Hippocampal formation (tissue), 2 donors: ENCODE data around the gene FBLN5.

Source experiments
- DNase-seq, 2 donors: peaks; one replicate each; lab custom pipeline; 2025; lab: John Stamatoyannopoulos, UW

FBLN5 gene

GRCh38 chr14:91946622-91947474, 646 bp downstream of the FBLN5 start:
- peak; percentile 3 to 5 for DNase-seq

- DNase-seq: no peak
Observed at GRCh38 chr14:91945751-91946621, 1.5 kb downstream of the FBLN5 start.

DNA sequence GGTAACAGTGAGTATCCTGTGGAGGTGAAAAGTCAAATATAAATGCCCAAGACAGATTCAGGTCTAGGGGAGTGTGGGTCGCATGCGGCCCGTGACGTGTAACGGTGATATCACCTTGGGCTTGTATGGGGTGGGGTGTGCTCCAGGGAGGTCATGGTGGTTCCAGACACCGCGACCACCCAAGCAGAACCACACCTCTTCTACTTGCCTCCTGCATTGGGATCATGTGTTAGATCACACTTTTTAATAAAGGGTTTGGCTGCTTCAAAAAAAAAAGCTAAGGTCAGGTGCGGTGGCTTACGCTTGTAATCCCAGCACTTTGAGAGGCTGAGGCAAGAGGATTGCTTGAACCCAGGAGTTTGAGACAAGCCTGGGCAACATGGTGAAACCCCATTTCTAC, 4.5 kb downstream of the FBLN5 start:
- DNase-seq: no peak

DNA sequence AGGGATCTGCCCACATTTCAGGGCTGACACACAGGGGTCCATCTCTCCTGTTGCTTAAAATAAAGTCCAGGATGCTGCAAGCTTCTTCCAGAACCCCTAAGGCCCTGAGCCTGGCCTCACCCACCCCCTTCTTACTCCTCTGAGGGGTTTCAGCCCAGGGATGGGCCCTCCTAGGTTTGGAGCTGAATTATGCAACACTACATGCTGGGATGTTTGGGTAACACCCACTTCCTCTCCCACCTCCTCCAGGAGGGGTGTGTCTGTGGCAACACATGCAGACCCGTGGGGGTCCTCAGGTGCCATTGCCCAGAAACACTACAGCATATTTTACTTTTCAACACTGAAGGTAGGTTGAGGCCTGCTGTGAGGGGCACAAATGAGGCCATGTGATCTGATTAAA, 5.4 kb downstream of the FBLN5 start:
- DNase-seq: no peak

GRCh38 chr14:91940209-91940608, 7.3 kb downstream of the FBLN5 start:
- no peak for DNase-seq

DNA sequence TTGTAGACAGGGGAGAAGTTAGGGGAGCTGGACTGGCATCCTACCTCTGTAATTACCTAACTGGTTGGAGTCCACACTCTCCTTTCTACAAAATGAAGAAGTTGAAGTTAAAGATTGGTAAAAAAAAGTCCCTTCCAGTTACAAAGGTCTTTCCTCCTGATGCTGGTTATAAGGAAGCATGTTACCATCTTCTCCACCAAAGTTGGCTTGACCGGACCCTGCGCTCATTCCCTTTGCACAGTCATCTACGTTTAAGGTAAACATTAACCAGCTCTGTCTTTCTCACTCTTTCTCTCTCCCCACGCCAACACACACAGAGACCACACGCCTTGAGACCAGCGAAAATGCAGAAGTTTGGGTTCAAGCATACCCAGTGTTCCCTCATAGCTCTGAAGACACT, 11.9 kb downstream of the FBLN5 start:
- DNase-seq: no peak

DNA sequence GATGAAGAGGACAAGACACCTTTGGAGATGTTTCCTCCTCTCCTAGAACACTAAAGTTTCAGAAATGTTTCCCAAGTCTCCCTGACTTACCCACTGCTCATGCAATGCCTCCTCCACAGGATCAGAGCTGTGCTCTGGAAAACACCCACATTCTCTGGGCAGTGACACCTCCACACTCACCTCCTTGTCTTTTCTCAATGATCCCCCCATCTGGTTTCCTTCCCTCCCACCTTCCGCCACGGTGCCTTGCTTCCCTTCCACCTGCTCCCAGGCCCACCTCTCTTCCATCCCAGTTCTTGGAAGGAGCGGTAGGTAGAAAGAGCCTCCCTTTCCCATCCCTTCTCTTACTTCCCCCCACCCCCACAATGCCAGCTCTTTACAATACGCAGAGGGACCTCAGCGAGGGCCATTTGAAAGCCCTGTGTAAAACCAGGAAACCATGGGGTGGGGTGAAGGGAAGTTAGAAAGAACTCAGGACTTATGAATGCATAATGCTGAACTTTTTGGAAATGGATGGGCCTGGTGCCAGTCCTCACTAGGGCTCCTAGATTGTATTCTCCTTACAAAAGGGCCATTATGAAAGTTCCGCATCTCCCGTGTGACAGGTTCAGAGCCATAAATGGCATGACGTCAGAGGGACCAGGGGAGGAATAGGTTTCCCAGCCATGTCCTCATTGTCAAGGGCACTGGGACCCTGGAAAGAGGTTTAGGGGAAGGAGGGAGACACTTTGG, 12.8 kb downstream of the FBLN5 start:
- DNase-seq: no peak

GRCh38 chr14:91931478-91932088, 15.9 kb downstream of the FBLN5 start:
- no peak for DNase-seq

DNA sequence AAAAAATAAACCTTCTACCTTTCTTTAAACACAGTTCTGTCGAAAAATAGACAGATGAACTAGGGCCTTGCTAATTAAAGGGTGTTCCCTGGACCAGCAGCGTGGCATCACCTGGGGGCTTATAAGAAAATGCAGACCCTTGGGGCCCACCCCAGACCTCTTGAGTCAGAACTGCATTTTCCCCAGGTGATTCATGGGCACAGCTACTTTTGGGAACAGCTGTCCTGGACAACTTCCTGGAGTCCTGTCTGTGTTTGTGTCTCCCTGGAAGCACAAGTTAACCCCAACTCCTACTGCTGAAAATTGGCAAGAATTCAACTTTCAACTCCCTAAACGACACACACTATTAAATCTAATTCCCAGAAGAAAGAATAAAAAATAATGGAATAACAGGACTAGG, 17.8 kb downstream of the FBLN5 start:
- DNase-seq: no peak

GRCh38 chr14:91927800-91928199, 19.7 kb downstream of the FBLN5 start:
- no peak for DNase-seq

DNA sequence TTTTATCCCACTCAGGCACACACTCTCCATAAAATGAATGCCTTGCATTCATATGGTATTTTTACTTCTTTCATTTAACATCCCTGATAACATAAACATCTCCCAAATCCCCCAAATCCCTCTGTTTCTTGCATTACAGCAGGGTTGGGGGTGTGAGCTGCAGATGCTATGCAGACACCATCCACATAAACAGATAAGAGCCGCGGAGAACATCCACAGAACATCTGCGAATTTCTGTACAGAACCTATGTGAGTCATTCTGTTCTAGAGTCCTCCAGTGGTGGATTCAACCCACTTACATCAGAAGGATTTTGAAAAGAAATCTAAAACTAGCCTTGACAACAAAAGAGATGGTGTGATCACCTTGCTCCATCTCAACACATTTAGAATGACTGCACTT, 20.3 kb downstream of the FBLN5 start:
- no peak for DNase-seq

DNA sequence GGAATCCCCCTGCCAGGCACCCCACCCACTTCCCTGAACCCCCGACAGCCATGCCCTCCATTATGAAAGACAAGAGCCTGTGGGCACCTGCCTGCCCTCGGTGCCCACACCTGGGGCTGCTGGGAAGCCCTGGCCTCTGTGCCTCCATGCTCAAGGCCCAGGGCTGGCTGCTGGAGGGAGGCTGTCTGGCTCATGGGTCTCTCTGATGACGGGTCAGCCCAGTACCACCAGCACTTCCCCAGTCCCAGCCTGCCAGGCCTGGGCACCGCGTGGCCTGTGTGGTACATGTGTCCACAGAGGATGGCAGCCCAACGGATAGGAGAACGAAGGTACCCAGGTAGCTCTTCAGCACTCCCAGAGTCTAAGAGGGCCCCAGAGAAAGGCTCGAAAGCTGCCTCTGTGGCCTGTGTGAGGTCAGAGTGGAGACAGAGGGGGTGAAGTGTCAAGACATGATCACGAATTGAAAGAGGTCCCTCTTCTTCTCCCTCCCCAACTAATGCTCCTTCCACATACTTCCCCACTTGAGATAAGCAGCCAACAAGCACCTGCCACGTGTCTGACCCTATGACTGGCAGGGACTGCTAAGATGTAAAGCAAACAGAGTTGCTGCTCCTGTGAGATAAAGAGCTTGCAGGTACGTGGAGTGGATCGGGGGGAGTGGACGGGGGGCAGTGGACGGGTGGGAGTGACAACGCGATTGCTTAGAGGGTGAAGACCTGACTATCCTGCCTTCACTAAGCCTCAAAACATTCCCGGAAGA, 21.2 kb downstream of the FBLN5 start:
- no peak for DNase-seq

- DNase-seq: no peak
Observed at GRCh38 chr14:91925727-91926121, 21.8 kb downstream of the FBLN5 start.

GRCh38 chr14:91925001-91925726, 22.3 kb downstream of the FBLN5 start:
- DNase-seq: no peak

DNA sequence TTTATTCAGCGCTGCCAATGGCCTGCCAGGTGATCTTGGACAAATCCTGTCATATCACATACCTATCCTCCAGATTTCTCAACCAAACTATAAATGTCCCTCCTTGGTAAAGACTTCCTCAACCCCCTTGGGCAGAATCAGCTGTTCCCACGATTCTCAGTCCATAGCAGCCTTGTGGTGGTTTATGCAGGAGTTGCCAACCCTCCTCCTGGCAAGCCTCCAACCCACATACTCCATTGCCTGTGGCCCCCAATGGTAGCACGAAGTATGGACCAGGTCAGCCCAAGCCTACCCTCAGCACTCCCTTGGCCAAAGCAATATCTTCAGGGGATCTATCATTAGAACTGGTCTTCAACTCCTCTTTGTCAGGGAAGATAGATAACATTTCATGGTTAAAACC, 27.0 kb downstream of the FBLN5 start:
- DNase-seq: no peak

DNA sequence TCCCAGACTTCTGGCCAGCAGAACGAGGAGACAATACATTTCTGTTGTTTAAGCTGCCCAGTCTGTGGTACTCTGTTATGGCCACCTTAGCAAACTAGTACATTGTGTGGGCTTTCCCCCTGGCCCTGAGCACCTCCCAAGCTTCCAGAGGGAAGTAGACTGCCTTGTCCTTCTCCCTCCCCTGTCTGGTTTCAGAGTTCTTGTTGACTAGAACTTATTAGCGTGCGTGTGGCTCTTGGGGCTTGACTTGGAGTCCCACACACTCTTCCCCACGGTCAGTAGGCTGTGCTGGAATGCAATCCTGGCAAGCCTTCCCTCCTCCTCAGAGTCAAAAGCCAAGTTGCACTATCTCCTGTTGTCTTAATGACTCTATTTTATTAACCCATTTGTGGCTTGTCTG, 27.7 kb downstream of the FBLN5 start:
- DNase-seq: no peak

GRCh38 chr14:91918186-91918883, 29.2 kb downstream of the FBLN5 start:
- no peak for DNase-seq

GRCh38 chr14:91912035-91912434, 35.5 kb downstream of the FBLN5 start:
- no peak for DNase-seq

GRCh38 chr14:91911474-91912032, 35.9 kb downstream of the FBLN5 start:
- DNase-seq: peak in 1 of 2 donors; percentile 51

DNA sequence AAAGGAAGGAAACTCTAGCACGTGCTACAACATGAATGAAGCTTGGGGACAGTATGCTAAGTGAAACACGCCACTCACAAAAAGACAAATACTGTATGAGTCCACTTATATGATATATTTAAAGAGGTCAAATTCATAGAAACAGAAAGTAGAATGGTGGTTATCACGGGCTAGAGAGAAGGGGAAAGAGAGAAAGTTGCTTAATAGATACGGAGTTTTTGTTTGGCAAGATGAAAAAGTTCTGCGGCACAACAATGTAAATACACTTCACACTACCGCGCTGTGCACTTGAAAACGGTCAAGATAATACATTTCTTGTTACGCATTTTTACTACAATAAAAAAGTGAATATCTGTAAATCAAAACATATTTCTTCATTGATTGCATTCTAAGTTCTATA, 37.3 kb downstream of the FBLN5 start:
- DNase-seq: no peak
